Mammary epithelial cell (primary cell): Measurements from ENCODE around the gene AKAP4.

ENCODE experiments used
- CTCF ChIP-seq, 2 donors: IDR thresholded peaks in 1 of 2; conservative IDR thresholded peaks in 1 of 2; 2 replicates each; pipeline ENCODE4 v1.5.1; 2011 to 2012; ENCODE audit warnings: inconsistent platforms in 2 of 2, low read length in 2 of 2, mild to moderate bottlenecking in 2 of 2, control low read depth in 1 of 2, low read depth in 1 of 2; ENCODE audit not compliant: insufficient read depth in 1 of 2; ENCODE audit errors: extremely low read depth in 1 of 2
- EZH2 ChIP-seq: IDR thresholded peaks from 2 replicates; pipeline ENCODE4 v1.6.1; 2012; ENCODE audit warnings: low read length, inconsistent platforms, borderline replicate concordance

GRCh38 chrX:50206753-50207152 lies 5.9 kb upstream of the AKAP4 start:
- TF ChIP-seq EZH2: no peak
- TF ChIP-seq CTCF (conservative IDR thresholded peaks at IDR 0.05 in 1 of 2, IDR thresholded peaks at IDR 0.05 in 1 of 2; ENCODE audit: extremely low read depth in 1 of 2, insufficient read depth in 1 of 2, low read depth in 1 of 2, low read length in 2 of 2): no peak
